ENCODE results near the gene OR10A6. TPM values are rescaled to one million over a fixed set of nuclear protein-coding genes. Genes with fewer than 3 reads are reported as not detected.

The OR10A6 gene
- total RNA-seq, 1 experiment from 2014 or later = not detected

GRCh38 chr11:7973011-7973410 is 41.9 kb upstream of the OR10A6 start:
- Histone ChIP-seq H3K27me3 (replicated peaks; ENCODE audit: insufficient read depth, low read depth, low read length, poor library complexity) (peaks cover 10% of the 10 kb centered on the region), H3K36me3 (ENCODE audit: insufficient read depth, low read length, poor library complexity, severe bottlenecking) (no peaks in the 10 kb centered on the region), H3K9me3 (ENCODE audit: low read depth, low read length, poor library complexity, severe bottlenecking) (no peaks in the 10 kb centered on the region), H3K4me1 (ENCODE audit: insufficient read depth, low read length, poor library complexity, severe bottlenecking) (no peaks in the 10 kb centered on the region), H3K27ac (ENCODE audit: low read depth, low read length, poor library complexity, severe bottlenecking) (no peak overlapping the region), H3K4me3 (ENCODE audit: low read depth, low read length, poor library complexity, severe bottlenecking) (no peak overlapping the region)
- POLR2A ChIA-PET (ENCODE audit: low non-redundant PET) = no interaction called here
- DNase-seq (ENCODE audit: low spot score) = no peak
- no peak for TF ChIP-seq EZH2 (IDR thresholded peaks at IDR 0.05; ENCODE audit: borderline replicate concordance, low read depth, low read length, poor library complexity, severe bottlenecking)
- no peak for TF ChIP-seq CTCF (conservative IDR thresholded peaks at IDR 0.05; ENCODE audit: low read depth, low read length)
- intact Hi-C loops (cut with micrococcal nuclease; ENCODE audit: unreplicated experiment) = no loop called here
- CTCF ChIA-PET = no interaction called here
- BruUV-seq (replicated peaks) = no TSS peak

- no TSS peak for BruUV-seq (replicated peaks)
- Histone ChIP-seq H3K27me3 (replicated peaks; ENCODE audit: insufficient read depth, low read depth, low read length, poor library complexity) (peaks cover 13% of the 10 kb centered on the region), H3K36me3 (ENCODE audit: insufficient read depth, low read length, poor library complexity, severe bottlenecking) (no peaks in the 10 kb centered on the region), H3K4me1 (ENCODE audit: insufficient read depth, low read length, poor library complexity, severe bottlenecking) (no peaks in the 10 kb centered on the region), H3K9me3 (ENCODE audit: low read depth, low read length, poor library complexity, severe bottlenecking) (no peaks in the 10 kb centered on the region), H3K27ac (ENCODE audit: low read depth, low read length, poor library complexity, severe bottlenecking) (no peak overlapping the region), H3K4me3 (ENCODE audit: low read depth, low read length, poor library complexity, severe bottlenecking) (no peak overlapping the region)
- ChIA-PET CTCF (no interaction called here), POLR2A (ENCODE audit: low non-redundant PET) (no interaction called here)
- no peak for DNase-seq (ENCODE audit: low spot score)
- intact Hi-C loops (cut with micrococcal nuclease; ENCODE audit: unreplicated experiment) = no loop called here
- no peak for TF ChIP-seq CTCF (conservative IDR thresholded peaks at IDR 0.05; ENCODE audit: low read depth, low read length)
- TF ChIP-seq EZH2 (IDR thresholded peaks at IDR 0.05; ENCODE audit: borderline replicate concordance, low read depth, low read length, poor library complexity, severe bottlenecking) = no peak
Measured at GRCh38 chr11:7971846-7972245, 40.8 kb upstream of the OR10A6 start.

GRCh38 chr11:7969756-7970646 is 38.9 kb upstream of the OR10A6 start:
- ChIA-PET CTCF (no interaction called here), POLR2A (ENCODE audit: low non-redundant PET) (no interaction called here)
- intact Hi-C loops (cut with micrococcal nuclease; ENCODE audit: unreplicated experiment) = no loop called here

More at GRCh38 chr11:7969756-7970646, 38.9 kb upstream of the OR10A6 start:
- H3K27ac ChIP-seq (ENCODE audit: low read depth, low read length, poor library complexity, severe bottlenecking) = no peak overlapping the region
- TF ChIP-seq CTCF (conservative IDR thresholded peaks at IDR 0.05; ENCODE audit: low read depth, low read length) = no peak
- TF ChIP-seq EZH2 (IDR thresholded peaks at IDR 0.05; ENCODE audit: borderline replicate concordance, low read depth, low read length, poor library complexity, severe bottlenecking) = no peak
- H3K36me3 ChIP-seq (ENCODE audit: insufficient read depth, low read length, poor library complexity, severe bottlenecking) = no peaks in the 10 kb centered on the region
- no peak for DNase-seq (ENCODE audit: low spot score)
- no peak overlapping the region for H3K4me3 ChIP-seq (ENCODE audit: low read depth, low read length, poor library complexity, severe bottlenecking)
- H3K27me3 ChIP-seq (replicated peaks; ENCODE audit: insufficient read depth, low read depth, low read length, poor library complexity) = peaks cover 13% of the 10 kb centered on the region
- no peaks in the 10 kb centered on the region for H3K4me1 ChIP-seq (ENCODE audit: insufficient read depth, low read length, poor library complexity, severe bottlenecking)
- no peaks in the 10 kb centered on the region for H3K9me3 ChIP-seq (ENCODE audit: low read depth, low read length, poor library complexity, severe bottlenecking)
- no TSS peak for BruUV-seq (replicated peaks)

Measured in A673 (cell line).